SK-N-MC (cell line): ENCODE results near the gene OR4C6.
A peak's percentile ranks its signal among the peaks of the same experiment; 100 is the strongest.

Source experiments
- DNase-seq: peaks from one replicate; pipeline ENCODE4 v3.0.0-alpha.2; 2011; ENCODE audit warnings: low read depth, low spot score
- H3K27ac ChIP-seq: fragments of 200-600 bp; sonication (generic); 2 replicates; pipeline ENCODE4 v1.5.1; 2016; ENCODE audit warnings: mixed run types
- H3K36me3 ChIP-seq: fragments of 200-600 bp; sonication (generic); 2 replicates; pipeline ENCODE4 v1.6.1; 2017; ENCODE audit warnings: antibody characterized with exemption, low read length, mixed read lengths; ENCODE audit not compliant: insufficient read depth
- H3K4me3 ChIP-seq: fragments of 200-600 bp; sonication (generic); 2 replicates; pipeline ENCODE4 v1.5.1; 2016
- H3K9ac ChIP-seq: fragments of 200-600 bp; sonication (generic); 2 replicates; pipeline ENCODE4 v1.8.0; 2017; ENCODE audit warnings: mixed run types, mixed read lengths; ENCODE audit not compliant: insufficient read length
- H3K9me3 ChIP-seq: fragments of 200-600 bp; sonication (generic); 2 replicates; pipeline ENCODE4 v1.6.1; 2017; ENCODE audit warnings: low read depth, mild to moderate bottlenecking, antibody characterized with exemption, low read length, moderate library complexity, mixed read lengths
- EZH2 ChIP-seq: fragments of 200-600 bp; sonication (generic); IDR thresholded peaks from one replicate; pipeline ENCODE4 v1.6.1; 2017; ENCODE audit warnings: antibody characterized with exemption
- FOXP2 ChIP-seq: optimal IDR thresholded peaks from 2 replicates; pipeline ENCODE3; 2011; ENCODE audit warnings: mild to moderate bottlenecking, moderate library complexity; ENCODE audit not compliant: insufficient read depth; ENCODE audit errors: extremely low read length, control extremely low read depth
- POLR2AphosphoS5 ChIP-seq: IDR thresholded peaks from 2 replicates; pipeline ENCODE4 v1.6.1; 2012; ENCODE audit warnings: mild to moderate bottlenecking, low read depth, low read length, borderline replicate concordance

OR4C6 gene

DNA sequence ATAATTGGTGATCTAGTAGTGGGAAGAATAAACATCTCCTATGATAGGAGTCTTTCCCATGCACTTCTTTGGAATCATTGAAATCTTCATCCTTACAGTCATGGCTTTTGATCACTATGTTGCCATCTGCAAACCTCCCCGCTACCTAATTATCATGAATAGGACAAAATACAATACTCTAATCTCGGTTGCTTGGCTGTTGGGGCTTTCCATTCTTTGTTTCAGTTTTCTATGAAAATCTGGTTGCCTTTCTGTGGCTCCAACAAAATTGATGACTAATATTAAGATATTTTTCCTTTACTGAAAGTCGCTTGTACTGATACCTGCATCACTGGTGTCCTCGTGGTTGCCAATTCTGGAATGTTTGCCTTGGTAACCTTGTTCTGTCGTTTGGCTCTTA, 11.9 kb downstream of the OR4C6 start:
- DNase-seq: no peak
- Histone ChIP-seq H3K9me3 (no peaks in the 10 kb centered on the region), H3K36me3 (no peaks in the 10 kb centered on the region), H3K27ac (no peak overlapping the region), H3K9ac (no peak overlapping the region), H3K4me3 (no peak overlapping the region)
- TF ChIP-seq FOXP2 (no peak), EZH2 (no peak), POLR2AphosphoS5 (no peak)

- no peak overlapping the region for H3K4me3 ChIP-seq
- no peak overlapping the region for H3K9ac ChIP-seq
- no peaks in the 10 kb centered on the region for H3K36me3 ChIP-seq
- DNase-seq: no peak
- no peaks in the 10 kb centered on the region for H3K9me3 ChIP-seq
- H3K27ac ChIP-seq: no peak overlapping the region
- TF ChIP-seq FOXP2 (no peak), EZH2 (no peak), POLR2AphosphoS5 (no peak)
Observed at GRCh38 chr11:55697817-55698216, 35.8 kb downstream of the OR4C6 start.

DNA sequence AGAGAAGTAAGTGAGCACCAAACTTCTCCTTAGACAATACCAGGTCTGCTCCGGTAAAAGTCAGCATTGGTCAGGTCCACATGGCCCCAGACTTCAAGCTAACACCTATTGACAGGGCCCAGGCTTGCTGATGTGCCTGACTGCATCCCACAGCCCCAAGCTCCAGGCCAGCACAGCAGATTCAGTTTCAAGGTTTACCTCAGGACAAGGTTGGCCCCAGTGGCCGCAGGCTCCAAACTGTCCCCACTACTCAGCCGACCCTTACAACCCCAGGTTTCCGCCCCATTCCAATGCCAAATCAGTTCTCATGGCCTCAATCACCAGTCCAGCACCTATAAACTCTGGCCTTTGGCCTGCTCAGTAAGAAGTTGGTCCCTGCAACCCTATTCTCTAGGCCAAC, 39.4 kb downstream of the OR4C6 start:
- Histone ChIP-seq H3K27ac (no peak overlapping the region), H3K9me3 (no peaks in the 10 kb centered on the region), H3K4me3 (no peak overlapping the region), H3K9ac (no peak overlapping the region), H3K36me3 (no peaks in the 10 kb centered on the region)
- TF ChIP-seq FOXP2 (no peak), EZH2 (no peak), POLR2AphosphoS5 (no peak)
- no peak for DNase-seq

- DNase-seq: peak; percentile 48
- H3K27ac ChIP-seq: no peak overlapping the region
- no peak for TF ChIP-seq EZH2
- H3K36me3 ChIP-seq: no peaks in the 10 kb centered on the region
- no peak overlapping the region for H3K9ac ChIP-seq
- no peak overlapping the region for H3K4me3 ChIP-seq
- no peaks in the 10 kb centered on the region for H3K9me3 ChIP-seq
Observed at GRCh38 chr11:55707029-55707428, 45.0 kb downstream of the OR4C6 start.

DNA sequence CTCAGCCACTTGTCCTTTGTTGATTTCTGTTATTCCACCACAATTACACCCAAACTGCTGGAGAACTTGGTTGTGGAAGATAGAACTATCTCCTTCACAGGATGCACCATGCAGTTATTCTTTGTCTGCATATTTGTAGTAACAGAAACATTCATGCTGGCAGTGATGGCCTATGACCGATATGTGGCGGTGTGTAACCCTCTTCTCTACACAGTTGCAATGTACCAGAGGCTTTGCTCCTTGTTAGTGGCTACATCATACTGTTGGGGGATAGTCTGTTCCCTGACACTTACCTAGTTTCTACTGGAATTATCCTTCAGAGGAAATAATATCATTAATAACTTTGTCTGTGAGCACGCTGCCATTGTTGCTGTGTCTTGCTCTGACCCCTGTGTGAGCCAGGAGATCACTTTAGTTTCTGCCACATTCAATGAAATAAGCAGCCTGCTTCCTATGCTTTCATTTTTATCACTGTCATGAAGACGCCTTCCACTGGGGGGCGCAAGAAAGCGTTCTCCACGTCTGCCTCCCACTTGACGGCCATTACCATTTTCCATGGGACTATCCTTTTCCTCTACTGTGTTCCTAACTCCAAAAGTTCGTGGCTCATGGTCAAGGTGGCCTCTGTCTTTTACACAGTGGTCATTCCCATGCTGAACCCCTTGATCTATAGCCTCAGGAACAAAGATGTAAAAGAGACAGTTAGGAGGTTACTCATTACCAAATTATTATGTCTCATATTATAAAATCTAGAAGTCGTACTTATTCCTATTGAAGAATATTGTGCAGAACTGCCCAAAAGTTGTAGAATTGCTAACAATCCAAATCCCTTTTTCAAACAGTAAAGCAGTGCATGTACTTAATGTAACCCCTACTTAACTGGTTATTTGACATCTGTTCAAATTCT, 53.2 kb downstream of the OR4C6 start:
- H3K9ac ChIP-seq: no peak overlapping the region
- H3K9me3 ChIP-seq: no peaks in the 10 kb centered on the region
- H3K36me3 ChIP-seq: no peaks in the 10 kb centered on the region
- H3K27ac ChIP-seq: no peak overlapping the region
- TF ChIP-seq EZH2 (no peak), FOXP2 (no peak), POLR2AphosphoS5 (no peak)
- H3K4me3 ChIP-seq: no peak overlapping the region
- DNase-seq: no peak
